Stimulated activated CD8-positive, alpha-beta memory T cell treated with anti-CD3 and anti-CD28 coated beads, Interleukin-7, amount 100 ng/mL, for 48 hours (primary cell): ENCODE data around the gene RGS10.
"Not testable (repeated sequence)": the region's sequence is repeated elsewhere in the genome, so short reads cannot be mapped to it uniquely, and the experiment has no call there.

ENCODE experiments used
- DNase-seq, 2 donors: peaks; one replicate each; pipeline ENCODE4 v3.0.0-alpha.2; 2020; ENCODE audit warnings: low read depth in 1 of 2; ENCODE audit errors: extremely low read depth in 1 of 2

RGS10 gene

DNA sequence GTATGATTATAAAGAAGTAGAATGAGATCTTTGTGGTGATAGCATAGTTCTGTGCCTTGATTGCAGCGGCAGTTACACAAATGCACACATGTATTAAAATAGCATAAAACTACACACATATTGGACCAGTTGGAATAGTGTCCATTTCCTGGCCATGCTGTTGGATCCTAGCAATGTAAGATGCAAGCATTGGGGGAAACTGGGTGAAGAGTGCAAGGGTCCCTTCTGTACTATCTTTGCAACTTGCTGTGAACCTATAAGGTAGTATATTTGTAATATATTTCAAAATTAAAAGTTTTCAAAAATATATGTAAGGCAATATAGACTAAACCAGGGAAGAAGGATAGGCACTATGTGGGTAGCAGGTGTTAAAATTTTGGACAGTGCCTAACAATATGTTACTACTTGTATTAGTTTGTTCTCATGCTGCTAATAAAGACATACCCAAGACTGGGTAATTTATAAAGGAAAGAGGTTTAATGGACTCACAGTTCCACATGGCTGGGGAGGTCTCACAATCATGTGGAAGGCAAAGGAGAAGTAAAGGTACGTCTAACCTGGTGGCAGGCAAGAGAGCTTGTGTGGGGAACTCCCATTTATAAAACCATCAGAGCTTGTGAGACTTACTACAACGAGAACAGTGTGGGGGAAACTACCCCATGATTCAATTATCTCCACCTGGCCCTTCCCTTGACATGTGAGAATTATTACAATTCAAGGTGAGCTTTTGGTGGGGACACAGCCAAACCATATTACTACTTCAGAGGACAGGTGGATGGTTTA, 71.4 kb downstream of the RGS10 start:
- no peak for DNase-seq

DNA sequence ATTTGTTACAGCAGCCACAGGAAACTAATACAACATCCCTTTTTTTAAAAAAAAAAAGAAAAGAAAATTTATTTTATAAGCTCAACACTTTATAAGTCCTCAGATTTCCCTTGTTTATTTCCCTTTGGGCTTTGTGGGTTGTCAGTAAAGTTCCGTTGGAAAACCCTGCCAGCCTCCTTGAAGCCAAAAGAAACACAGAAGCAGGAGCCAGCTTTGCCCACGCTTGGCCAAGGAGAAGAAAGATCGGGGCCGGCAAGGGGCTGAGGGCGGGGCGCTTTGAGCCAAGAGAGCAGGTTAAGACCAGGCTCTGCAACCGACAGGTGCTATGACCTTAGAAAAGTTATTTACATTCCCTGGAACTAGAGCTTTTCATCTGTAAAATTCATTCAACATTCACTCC, 72.7 kb downstream of the RGS10 start:
- DNase-seq = no peak

DNA sequence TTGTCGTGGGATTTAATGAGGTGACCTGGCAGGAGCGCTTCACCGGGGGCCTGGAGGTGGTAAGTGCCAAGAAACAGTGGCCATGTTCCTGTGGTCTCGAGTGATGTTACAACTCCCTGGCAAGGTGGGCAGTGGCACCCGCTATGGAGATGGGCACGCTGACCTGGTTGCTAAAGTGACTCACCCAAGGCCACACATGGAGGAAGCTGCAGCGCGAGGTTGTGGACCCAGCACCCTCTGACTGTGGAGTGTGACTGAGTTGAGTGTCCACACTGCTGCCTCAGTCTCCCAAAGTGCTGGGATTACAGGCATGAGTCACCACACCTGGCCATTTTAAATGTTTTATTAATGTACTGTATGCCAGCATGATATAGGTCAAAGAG, 73.2 kb downstream of the RGS10 start:
- DNase-seq = no peak

DNA sequence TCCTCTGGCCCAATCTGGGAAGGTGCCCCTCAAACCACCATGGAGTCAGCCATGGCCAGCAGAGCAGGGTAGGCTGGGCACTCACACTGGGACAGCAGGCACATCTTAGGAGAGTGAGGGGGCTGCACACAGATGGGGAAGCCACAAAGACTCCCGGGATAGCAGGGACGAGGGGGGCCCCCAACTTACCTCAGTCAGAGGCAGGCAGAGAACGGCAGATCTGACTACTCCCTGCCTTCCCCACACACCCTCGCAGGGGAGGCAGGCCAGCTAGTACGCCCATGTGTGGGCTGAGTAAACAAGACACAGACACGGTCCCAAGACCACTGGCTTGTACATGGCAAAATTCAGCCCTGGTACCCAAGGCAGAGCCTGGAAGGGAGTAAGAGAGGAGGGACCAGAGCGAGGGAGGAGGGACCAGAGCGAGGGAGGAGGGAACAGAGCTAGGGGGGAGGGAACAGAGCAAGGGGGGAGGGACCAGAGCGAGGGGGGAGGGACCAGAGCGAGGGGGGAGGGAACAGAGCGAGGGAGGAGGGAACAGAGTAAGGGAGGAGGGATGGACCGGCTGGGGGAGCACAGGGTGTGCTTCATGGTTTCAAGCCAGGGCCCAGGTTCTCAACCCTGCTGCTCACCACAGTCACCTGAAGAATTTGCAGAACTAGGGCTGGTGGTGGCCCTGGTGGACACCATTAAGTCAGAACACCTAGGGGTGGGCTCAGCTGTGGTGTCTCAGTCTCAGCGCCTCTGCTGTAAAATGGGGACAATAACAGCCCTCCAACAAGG, 73.8 kb downstream of the RGS10 start:
- no peak for DNase-seq

DNA sequence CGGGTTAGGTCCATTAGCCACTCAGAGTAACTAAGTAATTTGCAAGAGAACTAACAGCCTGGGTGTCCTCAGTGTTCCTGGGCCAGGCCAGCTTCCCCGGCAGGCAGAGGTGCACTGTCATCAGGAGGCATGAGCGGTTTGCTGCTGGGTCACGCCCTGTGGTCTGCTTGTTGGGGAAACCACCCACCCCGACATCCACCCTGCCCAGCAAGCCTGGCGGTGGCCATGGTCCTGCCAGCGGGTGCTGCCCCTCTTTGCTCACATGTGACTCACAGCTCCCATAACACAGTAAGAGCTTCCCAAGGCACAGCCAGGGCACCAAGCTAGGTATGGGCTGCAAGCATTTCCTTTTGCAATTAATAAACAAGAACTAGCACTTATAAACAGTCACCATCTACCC, 75.9 kb downstream of the RGS10 start:
- DNase-seq = peak; percentile 23 to 31

DNA sequence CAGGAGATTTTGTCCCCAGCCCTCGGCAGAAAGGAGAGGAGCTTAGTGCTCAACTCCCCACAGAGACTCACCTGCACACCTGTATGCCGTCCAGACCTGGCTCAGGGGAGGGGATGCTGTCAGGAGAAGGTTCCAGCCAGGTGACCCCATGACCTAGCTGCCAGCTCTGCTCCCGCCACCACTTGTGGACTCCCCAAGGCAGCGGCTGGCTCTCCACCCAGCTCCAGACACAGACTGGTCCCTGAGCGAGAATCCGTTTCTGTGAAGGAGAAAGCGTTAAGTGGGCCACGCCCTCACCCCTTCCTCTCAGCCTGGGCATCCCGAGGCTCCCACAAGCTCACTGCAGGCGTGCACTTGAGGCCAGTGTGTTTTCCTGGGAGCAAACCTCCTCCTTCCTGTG, 76.4 kb downstream of the RGS10 start:
- no peak for DNase-seq

DNA sequence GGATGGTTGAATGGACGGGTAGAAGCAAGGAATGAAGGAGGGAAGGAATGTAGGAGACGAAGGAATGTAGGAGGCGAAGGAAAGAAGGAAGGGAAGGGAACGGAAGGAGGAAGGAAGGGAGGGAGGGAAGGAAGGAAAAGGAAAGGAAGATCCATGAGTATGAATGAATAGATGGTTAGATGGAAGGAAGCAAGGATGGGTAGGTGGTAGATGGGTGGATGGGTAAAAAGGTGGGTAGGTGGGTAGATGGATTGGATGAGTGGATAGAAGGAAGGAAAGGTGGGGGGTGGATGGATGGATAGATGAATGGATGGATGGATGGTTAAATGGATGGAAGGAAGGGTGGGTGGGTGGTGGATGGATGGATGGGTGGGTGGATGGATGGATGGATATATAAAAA, 77.4 kb downstream of the RGS10 start:
- DNase-seq = no peak

DNA sequence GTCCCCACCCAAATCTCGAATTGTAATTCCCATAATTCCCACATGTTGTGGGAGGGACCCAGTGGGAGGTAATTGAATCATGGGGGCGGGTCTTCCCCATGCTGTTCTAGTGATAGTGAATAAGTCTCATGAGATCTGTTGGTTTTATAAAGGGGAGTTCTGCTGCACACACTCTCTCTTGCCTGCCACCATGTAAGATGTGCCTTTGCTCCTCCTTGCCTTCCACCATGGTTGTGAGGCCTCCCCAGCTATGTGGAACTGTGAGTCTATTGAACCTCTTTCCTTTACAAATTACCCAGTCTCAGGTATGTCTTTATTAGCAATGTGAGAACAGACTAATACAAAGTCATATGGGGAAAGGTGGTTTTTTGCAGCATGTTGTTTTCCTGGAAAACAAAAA, 79.3 kb downstream of the RGS10 start:
- DNase-seq = not testable (repeated sequence)

DNA sequence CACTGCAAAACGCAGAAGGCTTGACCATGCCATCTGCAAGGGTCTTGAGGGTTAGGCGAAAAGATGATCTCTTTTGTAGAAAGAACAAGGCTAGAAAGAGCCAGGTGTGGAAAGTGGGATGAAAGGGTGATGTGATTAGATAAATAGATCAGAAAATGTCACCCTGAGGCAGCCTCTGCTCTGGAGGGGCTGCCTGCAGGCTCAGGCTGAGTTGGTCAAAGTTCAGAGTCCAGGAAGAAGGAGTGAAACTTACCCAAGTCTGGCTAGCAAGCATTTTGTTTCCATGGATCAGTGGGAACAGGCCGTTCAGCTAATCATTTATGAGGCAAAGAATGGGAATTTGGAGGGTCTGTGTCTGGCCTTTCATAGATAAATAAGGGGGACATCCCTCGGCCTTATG, 79.7 kb downstream of the RGS10 start:
- DNase-seq = no peak

DNA sequence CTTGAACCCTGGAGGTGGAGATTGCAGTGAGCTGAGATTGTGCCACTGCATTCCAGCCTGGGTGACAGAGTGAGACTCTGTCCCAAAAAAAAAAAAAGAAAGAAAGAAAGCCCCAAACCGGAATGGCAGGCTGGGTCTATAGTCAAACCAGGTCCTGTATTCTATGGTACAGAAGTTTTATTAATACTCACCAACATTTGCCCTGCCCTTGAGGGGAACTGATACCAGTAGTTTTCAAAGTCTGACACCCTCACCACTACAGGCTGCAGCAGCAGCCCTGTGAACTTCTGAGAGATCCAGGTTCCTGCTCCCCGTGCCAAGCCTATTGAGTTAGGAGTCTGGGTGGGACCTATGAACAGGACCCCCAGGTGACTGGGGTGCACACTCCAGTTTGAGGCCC, 80.6 kb downstream of the RGS10 start:
- DNase-seq = no peak

DNA sequence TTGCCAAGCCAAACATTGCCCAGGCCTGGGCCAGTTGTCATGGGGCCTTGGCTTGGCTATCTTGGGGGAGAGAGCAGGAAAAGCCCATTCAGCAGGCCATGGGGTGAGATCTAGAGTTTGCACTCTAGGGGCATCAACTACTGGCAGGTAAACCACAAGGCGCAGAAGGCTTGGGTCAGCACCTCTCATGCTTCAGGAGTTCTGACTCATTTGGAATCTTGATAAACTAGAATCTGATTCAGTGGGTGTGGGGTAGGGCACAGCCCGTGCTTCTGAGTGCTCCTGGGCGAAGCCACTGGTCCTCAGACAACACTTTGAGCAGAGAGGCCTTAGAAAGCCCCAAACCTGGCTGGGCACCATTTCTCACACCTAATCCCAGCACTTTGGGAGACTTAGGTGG, 81.1 kb downstream of the RGS10 start:
- DNase-seq = no peak

DNA sequence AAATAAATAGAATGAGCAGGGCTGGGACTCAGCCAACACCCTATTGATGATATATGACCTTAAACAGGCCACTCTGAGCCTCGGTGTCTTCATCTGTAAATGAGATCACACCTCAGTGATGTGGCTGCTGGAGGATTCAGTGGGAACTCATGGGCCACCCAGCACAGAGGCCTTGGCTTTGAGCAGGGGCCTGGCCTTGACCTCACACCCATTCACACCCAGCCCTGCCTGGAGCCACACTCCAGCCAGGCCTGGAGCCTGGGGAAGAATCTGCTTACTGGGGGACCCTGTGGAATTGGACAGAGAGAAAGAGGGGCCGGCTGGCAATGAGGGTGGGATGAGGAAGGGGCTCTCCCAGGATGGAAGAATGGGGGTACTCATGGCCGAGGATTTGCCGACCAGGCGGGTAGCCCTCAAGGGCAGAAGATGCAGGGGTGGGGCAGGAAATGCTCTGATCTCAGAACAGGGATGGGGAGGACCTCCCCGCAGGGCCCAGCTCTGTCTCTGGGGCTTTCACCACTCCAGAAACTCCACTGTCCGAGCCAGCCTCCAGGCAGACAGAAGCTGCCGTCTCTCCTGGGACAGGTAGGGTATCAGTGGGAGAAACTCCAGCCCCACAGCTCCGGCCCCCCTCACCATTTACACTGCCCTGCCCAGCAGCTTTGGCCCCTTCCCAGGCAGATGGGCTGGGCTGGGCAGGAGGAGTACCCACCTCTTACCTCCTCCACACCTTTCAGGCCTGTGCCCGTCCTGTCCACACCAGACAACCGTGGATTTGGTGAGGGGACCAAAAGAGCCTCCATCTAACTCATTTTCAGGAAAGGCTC, 81.9 kb downstream of the RGS10 start:
- no peak for DNase-seq

DNA sequence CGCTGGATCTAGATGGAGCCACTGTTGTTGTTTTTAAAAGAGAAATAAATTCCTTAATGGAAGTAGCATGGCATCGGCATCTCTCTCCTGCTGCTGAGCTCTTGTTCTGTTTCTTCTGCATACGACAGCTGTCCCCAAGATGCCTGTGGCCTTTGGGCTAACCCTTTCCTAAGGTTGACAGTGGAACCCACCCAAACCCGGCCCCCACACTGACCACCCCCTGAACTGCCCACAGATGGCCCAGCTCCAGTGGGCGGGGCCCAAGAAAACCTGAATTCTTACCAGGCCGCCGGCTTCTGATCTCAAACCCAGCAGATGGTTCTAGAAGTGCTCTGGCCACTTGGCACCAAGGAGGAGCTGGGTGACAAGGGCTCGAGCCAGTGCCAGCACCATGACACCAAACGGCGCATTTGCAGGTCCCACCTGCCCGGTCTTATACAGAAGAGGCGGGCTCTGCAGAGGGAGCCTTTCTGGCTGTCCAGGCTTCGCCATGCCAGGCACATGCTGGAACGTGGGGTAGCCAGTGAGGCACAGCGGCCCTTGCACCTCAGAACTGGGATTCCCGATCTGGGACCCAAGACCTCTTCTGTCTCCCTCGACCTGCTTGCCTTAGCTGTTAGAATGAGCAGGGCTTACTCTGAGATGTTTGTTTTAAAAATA, 82.7 kb downstream of the RGS10 start:
- DNase-seq = no peak

DNA sequence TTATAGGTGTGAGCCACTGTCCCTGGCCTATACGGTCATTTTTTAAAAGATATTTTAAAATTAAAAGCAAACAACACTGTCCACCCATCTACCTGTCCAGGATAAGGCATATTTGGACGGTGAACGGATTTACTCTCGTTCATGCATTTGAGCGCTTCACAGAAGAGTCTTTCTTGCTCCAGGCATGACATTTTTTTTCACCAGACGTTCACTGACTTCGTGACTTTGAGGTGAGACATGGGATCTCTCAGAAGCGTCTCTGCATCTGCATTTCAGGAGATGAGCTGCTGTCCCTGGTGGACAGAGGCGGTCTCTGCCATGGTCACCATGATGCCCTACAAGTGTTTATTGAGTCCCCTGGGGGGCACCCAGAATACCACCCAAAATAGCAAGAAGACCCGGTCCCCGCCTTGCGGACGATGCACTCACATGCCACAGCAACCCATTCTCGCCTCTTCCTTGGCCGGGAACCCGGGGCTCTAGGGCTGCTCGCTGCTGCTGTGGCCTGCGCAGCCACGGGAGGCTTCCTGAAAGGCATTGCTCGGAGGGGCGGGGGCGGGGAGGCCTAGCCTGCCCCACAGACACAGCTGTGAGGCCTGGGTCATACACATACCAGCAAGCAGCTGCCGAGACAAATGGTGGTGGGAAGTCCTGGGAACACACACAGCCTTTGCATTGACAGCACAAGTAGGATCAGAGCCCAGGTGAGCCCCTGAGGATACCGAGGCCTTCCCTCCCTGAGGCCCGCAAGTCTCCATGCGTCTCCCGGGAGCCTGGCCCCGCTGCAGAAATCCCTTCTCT, 84.4 kb downstream of the RGS10 start:
- DNase-seq = no peak

DNA sequence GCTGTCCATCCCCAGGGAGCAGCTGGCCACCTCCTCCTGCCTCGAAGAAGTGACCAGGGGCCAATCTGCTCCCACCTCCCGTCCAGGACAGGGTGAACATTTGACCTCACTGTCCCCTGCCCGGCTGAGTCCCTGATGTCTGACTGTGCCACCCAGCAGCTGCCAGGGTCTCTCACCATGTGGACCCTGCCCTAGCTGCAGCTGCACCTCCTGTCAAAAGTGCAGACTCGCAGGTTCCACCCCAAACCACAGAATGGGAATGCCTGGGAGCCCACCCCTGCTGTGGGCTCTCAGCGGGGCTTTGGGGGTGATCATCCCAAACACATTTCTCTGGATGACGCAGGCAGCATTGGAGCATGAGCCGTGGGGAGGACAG, 86.1 kb downstream of the RGS10 start:
- no peak for DNase-seq

DNA sequence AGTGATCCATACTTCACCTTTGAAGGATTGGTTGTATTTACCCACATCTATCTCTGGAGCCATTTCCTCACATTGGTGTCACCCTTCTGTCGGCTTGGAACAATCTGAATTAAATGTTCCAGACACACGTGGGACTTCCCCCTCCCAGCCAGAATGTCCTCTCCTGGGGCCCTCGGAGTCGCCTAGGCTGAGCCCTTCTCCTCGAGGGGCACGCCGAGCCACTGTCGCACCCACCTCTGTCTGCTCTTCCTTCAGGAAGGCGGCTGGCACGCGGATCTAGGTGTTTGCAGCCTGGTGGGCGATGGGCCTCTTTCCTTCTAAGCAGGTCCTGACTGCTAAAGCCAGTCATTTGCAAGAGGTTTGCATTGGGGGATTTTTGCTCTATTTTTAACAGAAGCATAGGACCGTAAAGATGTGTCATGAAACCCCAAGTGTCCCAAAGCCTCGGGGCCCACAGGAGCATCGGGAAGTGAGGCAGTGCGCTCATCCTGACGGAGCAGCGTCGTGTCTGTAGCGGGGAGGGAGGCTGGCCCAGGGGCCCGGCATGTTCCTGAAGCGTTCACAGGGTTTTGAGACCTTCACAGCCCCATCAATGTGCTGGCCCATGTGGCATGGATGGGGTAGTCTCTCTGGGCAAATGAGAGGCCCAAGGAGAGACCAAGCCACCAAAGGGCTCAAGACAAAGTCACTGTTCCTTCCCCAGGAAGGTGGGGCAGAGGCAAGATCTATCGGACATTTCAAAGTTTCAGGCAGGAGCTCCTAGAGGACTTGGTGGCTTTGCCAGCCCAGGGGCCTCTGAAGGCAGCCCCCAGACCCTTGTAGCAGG, 86.7 kb downstream of the RGS10 start:
- no peak for DNase-seq

DNA sequence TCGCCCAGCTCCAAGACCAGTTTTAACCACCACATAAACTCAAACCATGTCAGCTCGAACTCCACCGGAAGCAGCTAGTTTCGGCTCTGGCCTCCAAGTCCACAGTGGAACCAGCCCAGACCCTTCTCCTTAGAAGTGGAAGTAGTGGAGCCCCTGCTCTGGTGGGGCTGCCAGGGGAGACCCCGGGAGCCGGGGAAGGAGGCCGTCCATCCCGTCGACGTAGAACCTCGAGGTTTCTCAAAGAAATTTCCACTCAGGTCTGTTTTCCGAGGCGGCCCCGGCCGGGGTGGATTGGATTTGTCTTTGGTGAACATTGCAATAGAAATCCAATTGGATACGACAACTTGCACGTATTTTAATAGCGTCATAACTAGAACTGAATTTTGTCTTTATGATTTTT, 87.5 kb downstream of the RGS10 start:
- DNase-seq = no peak

DNA sequence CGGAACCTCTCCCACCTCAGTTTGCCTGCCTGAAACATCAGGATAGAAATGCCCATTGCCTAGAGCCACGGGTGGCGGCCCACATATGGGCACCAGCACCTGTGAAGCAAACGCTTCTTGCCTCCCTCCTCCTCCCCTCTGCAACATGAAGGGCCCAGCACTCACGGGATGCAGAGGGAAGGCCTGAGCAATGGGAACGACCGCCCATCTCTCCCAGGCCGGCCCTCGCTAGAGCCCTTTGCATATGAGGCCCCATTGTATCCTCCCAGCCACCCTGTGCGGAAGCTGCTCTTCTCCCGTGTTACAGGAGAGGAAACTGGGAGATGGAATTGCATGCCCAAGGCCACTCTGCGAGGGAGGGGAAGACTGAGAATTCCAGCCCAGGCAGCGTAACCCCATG, 88.2 kb downstream of the RGS10 start:
- DNase-seq = no peak

DNA sequence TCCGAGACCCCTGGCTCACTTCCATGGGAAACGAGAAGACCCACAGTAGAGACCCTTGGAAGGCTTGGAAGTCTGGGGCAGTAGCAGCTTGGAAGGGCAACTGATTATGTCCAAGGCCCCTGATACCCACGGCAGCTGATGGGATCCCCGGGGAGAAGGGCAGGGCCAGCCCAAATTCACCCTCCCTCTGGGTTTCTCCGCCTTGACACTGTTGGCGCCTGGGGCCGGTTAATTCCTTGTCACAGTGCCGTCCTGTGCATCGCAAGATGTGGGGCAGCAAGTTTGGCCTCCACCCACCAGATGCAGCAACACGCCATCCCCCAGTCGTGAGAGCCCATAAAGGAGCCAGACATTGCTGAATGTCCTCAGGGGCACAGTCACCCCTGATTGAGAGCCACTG, 89.2 kb downstream of the RGS10 start:
- DNase-seq = no peak

DNA sequence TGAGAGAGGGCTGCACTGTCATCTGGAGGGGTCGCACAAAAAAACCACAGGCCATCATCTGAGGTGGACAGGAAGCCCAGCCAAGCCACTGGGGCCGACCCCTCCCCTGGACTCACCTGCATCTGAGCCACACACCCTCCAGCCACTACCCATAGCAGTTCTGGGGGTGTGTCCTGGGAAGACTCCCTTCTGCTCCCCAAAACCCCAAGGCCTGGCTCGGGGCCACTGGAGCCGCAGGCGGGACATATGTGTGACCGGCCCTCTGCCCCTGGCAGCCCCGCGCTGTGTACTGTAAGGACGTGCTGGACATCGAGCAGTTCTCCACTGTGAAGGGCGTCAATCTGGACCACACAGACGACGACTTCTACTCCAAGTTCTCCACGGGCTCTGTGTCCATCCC, 90.1 kb downstream of the RGS10 start:
- DNase-seq = no peak
